ENCODE results near the gene HMCN1.

DNA sequence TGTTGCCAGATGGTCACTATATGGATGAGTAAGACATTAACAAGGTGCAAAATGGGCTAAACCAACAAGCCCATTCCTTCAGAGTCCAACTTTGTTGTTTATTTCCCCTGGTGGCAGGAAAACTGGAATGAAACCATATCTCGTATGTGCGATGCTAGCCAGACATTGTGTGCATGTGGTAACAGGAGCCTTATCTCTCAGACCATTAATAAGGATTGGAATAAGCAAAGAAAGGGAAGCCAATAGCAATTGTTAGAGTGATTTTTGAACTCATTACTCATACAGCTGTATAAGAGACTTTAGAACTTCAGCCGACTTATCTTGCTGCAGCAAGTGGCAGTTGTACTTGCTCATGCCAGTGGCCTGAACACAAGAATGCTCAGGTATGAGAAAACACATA is 30.0 kb upstream of the HMCN1 start:
- TF ChIP-seq, protein P1, sequence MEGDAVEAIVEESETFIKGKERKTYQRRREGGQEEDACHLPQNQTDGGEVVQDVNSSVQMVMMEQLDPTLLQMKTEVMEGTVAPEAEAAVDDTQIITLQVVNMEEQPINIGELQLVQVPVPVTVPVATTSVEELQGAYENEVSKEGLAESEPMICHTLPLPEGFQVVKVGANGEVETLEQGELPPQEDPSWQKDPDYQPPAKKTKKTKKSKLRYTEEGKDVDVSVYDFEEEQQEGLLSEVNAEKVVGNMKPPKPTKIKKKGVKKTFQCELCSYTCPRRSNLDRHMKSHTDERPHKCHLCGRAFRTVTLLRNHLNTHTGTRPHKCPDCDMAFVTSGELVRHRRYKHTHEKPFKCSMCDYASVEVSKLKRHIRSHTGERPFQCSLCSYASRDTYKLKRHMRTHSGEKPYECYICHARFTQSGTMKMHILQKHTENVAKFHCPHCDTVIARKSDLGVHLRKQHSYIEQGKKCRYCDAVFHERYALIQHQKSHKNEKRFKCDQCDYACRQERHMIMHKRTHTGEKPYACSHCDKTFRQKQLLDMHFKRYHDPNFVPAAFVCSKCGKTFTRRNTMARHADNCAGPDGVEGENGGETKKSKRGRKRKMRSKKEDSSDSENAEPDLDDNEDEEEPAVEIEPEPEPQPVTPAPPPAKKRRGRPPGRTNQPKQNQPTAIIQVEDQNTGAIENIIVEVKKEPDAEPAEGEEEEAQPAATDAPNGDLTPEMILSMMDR (conservative IDR thresholded peaks at IDR 0.05): no peak
- TF ChIP-seq ZFX (IDR thresholded peaks at IDR 0.05): no peak

All from C4-2B (cell line).